Activated CD4-positive, alpha-beta T cell treated with anti-CD3 and anti-CD28 coated beads, Interleukin-2, Interleukin-4, amounts not matched to agents 100 ng/mL and 50 ng/mL, durations not matched to agents 16 hours and 8 hours (primary cell): Measurements from ENCODE around the gene KIF25.
"Not testable (repeated sequence)": the region's sequence is repeated elsewhere in the genome, so short reads cannot be mapped to it uniquely, and the experiment has no call there.

Source experiments
- DNase-seq: peaks from one replicate; pipeline ENCODE4 v3.0.0-alpha.2; 2020; ENCODE audit warnings: low spot score

The KIF25 gene

DNA sequence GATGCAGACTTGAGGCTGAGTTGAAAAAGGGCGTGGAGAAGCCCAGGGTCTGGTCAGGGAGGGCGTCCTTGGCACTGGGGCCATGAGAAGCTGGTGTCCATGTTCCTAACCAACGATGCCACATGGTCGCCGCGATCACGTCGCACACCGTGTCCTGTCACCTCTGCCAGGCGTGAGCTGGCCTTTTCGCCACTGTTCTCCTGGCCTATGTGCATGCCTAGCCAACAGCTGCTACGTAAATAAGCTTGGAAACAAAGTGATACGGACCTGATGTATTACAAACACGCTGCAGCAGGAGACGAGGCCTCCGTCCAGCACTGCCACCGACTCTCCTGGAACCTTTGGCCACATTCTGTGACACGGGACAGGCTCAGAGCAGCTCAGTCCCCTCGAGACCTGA is 22.0 kb upstream of the KIF25 start:
- no peak for DNase-seq

DNA sequence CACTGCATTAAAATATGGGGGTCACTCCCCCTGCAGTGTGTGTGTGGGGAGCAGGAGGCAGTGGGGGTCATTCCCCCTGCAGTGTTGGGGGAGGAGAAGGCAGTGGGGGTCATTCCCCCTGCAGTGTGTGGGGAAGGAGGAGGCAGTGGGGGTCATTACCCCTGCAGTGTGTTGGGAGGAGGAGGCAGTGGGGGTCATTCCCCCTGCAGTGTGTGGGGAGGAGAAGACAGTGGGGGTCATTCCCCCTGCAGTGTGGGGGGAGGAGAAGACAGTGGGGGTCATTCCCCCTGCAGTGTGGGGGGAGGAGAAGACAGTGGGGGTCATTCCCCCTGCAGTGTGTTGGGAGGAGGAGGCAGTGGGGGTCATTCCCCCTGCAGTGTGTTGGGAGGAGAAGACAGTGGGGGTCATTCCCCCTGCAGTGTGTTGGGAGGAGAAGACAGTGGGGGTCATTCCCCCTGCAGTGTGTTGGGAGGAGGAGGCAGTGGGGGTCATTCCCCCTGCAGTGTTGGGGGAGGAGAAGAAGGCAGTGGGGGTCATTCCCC is 21.3 kb upstream of the KIF25 start:
- not testable (repeated sequence) for DNase-seq

- DNase-seq: no peak
These were observed 20.8 kb upstream of the KIF25 start for GRCh38 chr6:167976708-167977107.

DNA sequence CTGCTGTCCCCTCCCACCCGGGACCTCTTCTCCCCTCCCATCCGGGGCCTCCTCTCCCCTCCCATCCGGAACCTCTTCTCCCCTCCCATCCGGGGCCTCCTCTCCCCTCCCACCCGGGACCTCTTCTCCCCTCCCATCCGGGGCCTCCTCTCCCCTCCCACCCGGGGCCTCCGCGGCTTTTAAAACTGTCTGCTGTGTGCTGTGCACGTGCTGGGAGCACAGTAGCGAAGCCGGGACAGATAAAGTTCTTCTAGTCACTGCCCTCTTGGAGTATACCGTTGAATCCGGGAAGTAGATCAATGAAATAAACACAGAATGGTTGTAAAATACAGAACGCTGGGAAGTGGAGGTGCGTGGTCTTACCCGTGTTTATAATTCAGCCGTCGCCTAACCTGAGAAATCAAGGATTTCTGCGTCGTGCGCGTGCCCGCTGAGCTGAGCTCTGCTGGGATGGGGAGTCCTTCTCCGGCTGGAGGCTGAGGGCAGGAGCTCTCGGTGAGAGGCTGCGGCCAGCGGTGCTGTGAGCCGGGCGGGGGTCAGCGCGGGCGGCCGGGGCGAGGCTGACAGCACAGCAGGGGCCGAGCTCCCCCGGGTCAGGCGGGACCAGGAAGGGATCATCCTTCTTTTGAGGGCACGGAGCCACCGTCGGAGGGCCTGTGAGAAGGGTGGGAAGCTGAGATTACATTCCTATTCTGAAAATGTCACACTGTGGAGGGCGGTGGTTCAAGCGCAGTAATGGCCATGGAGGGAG is 19.6 kb upstream of the KIF25 start:
- no peak for DNase-seq

GRCh38 chr6:167978607-167979006 is 18.9 kb upstream of the KIF25 start:
- DNase-seq: no peak

- DNase-seq: no peak
These were observed 17.9 kb upstream of the KIF25 start for GRCh38 chr6:167979436-167980139.

DNA sequence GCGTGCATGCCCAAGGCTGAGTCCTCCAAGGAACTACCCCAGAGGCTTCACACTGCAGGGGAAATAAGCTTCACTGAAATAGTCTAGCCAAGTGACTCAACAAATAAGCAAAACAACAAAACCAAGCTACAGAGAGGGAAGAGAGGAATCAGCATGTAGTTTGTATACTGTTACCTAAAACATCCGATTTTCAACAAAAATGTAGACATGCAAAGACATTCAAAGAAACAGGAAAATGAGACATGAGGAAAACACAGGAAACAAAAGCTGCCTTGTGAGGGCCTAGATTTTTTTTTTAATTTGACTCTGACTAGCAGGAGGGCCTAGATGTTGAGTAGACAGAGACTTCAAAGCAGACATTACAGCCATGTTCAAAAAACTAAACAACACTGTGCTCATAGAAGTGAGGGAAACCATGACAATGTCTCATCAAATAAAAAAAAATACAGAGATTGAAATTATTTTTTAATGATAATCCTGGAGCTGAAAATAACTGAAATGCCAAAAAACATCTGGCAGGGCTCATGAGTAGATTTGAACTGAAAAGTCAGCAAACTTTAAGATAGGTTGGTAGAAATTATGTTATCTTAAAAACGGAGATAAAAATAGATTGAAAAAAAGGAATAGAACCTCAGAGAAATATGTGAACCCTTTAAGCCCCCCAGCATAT is 16.4 kb upstream of the KIF25 start:
- DNase-seq: no peak

DNA sequence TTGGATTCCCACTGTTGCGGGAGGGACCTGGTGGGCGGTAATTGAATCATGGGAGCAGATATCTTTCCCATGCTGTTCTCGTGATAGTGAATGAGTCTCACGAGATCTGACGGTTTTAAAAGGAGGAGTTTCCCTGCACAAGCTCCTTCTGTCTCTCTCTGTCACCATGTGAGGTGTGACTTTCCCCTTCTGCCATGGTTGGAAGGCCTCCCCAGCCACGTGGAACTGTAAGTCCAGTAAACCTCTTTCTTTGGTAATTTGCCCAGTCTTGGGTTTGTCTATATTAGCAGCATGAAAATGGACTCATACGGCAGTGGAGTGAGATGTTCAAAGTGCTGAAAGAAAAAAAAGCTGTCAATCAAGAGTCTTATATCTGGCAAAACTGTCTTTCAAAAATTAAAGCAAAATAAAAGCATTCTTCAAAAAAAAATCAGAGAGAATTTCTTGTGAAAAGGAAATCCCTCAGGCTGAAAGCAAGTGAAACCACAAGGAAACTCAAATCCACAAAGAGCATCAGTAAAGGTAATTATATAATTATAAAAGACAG is 15.5 kb upstream of the KIF25 start:
- DNase-seq: no peak

DNA sequence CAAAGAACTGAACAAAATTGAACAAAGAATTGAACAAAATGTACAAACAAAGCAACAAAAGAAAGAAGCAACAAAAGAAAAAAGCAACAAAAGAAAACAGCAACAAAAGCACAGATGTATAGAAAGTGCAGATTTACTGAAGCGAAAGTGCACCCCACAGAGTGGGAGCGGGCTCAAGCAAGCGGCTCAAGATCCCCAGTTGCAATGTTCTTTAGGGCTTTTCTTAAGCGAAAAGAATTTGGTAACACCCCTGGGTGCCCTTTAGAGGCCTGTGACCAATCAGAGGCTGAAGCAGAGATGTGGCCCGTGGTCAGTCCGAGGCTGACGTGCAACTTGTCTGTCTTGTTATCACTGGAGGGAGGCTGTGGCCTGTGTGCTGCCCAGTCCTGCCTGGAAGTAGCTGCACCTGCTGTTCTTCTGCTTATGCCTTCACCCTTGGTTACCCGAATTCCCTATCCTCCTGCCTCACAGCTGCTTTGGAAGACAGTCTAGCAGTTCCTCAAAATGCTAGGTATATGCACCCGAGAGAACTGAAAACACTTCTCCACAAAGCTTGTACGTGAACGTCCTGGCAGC is 13.2 kb upstream of the KIF25 start:
- no peak for DNase-seq

- DNase-seq: no peak
These were observed 12.4 kb upstream of the KIF25 start for GRCh38 chr6:167984876-167985604.

DNA sequence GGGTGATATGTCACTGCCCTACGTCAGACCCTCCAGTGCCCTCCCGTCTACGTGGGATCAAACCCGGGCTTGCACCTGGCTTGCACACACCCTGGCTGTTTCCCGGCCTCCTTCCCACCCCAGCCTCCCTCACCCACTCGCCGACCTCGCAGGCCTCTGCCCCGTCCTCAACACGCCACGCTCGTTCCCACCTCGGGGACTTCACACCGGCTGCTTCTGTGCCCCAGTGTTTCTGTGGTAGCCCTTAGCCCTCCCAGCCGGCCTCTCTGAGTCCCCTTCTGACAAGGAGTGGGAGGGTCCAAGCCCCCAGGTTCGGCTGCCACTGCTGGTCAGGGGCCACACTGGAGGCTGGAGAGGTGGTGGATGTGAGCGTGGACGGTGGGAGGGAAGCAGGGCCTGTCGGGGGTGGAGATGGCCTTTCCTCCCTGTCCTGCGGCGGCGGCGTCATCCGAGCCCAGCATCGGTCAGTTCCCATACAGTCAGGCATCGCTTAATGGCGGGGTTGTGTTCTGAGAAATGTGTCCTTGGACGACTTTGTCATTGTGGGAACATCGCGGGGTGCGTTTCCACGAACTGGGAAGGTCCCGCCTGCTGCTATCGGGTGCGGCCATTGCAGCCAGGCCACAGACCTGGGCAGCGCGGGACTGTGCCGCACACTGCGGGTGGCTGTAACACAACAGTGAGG is 11.4 kb upstream of the KIF25 start:
- no peak for DNase-seq

GRCh38 chr6:167987396-167988153 is 9.9 kb upstream of the KIF25 start:
- DNase-seq: no peak

- no peak for DNase-seq
These were observed 9.3 kb upstream of the KIF25 start for GRCh38 chr6:167988154-167988495.

- DNase-seq: no peak
These were observed 8.3 kb upstream of the KIF25 start for GRCh38 chr6:167988945-167989841.

GRCh38 chr6:167990016-167990945 is 7.2 kb upstream of the KIF25 start:
- DNase-seq: no peak

DNA sequence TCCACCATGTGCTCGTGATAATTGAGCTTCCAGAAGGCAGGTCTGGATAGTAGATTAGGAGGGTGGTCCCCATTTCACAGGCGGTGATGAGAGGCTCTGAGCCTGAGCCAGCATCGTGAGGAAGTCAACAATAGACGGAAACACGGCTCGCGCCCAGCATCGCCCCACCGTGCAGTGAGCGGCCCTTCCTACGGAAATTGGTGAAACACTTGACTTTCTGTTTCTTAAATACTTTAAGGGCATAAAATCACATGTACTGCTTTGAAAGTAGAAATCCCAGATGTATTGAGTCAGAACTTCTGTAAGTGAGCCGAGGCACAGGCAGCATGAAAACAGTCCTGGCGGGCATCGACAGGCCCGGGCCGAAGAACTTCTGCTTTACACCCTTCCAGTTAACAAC is 4.3 kb upstream of the KIF25 start:
- no peak for DNase-seq

DNA sequence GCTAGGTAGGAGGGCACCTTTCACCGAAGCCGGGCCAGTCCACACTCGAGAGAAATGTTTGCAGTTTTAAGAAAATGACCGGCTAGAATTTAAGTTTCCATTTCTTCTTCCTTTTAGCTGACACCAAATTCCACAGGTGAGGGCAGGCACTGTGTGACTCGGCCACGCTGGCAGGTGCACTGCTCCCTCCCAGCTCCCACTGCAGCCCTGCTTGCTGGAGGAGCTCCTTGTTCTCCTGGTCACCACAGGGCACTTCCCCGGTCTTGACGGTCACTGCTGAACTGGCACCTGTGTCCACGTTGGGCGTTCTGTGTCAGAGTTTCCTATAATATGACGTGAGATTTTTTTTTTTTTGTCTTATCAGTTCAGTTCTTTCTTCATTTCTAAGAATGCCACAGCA is 3.6 kb upstream of the KIF25 start:
- no peak for DNase-seq

GRCh38 chr6:167995302-167995701 is 2.2 kb upstream of the KIF25 start:
- DNase-seq: no peak
